ENCODE data around the gene IFNE.

Gene IFNE

GRCh38 chr9:21482213-21482612 is at the start of gene IFNE:
Gene IFNE (minus strand): TSS chr9:21482313. CDS start chr9:21481694, 619 bp downstream.
- DNase-seq (ENCODE audit: low read depth in 2 of 2) = no peak

GRCh38 chr9:21528123-21528808 is 46.2 kb upstream of the IFNE start:
- no peak for DNase-seq (ENCODE audit: low read depth in 2 of 2)

GRCh38 chr9:21527579-21527978 is 45.5 kb upstream of the IFNE start:
- no peak for DNase-seq (ENCODE audit: low read depth in 2 of 2)

GRCh38 chr9:21525174-21525573 is 43.1 kb upstream of the IFNE start:
- DNase-seq (ENCODE audit: low read depth in 2 of 2) = no peak

GRCh38 chr9:21524099-21524830 is 42.2 kb upstream of the IFNE start:
- no peak for DNase-seq (ENCODE audit: low read depth in 2 of 2)

- no peak for DNase-seq (ENCODE audit: low read depth in 2 of 2)
These were observed 41.2 kb upstream of the IFNE start for GRCh38 chr9:21523021-21524014.

GRCh38 chr9:21522348-21522747 is 40.2 kb upstream of the IFNE start:
- DNase-seq (ENCODE audit: low read depth in 2 of 2) = no peak

- DNase-seq (ENCODE audit: low read depth in 2 of 2) = no peak
These were observed 39.3 kb upstream of the IFNE start for GRCh38 chr9:21521448-21521847.

- no peak for DNase-seq (ENCODE audit: low read depth in 2 of 2)
These were observed 38.6 kb upstream of the IFNE start for GRCh38 chr9:21520501-21521228.

- DNase-seq (ENCODE audit: low read depth in 2 of 2) = no peak
These were observed 37.8 kb upstream of the IFNE start for GRCh38 chr9:21519855-21520434.

GRCh38 chr9:21516796-21517195 is 34.7 kb upstream of the IFNE start:
- DNase-seq (ENCODE audit: low read depth in 2 of 2) = no peak

- DNase-seq (ENCODE audit: low read depth in 2 of 2) = no peak
These were observed 31.3 kb upstream of the IFNE start for GRCh38 chr9:21513431-21513830.

GRCh38 chr9:21510806-21511205 is 28.7 kb upstream of the IFNE start:
- DNase-seq (ENCODE audit: low read depth in 2 of 2) = no peak

- DNase-seq (ENCODE audit: low read depth in 2 of 2) = no peak
These were observed 25.3 kb upstream of the IFNE start for GRCh38 chr9:21507483-21507790.

GRCh38 chr9:21506626-21507482 is 24.7 kb upstream of the IFNE start:
- no peak for DNase-seq (ENCODE audit: low read depth in 2 of 2)

- no peak for DNase-seq (ENCODE audit: low read depth in 2 of 2)
These were observed 23.5 kb upstream of the IFNE start for GRCh38 chr9:21505425-21506179.

- DNase-seq (ENCODE audit: low read depth in 2 of 2) = no peak
These were observed 22.8 kb upstream of the IFNE start for GRCh38 chr9:21504894-21505293.

GRCh38 chr9:21504113-21504512 is 22.0 kb upstream of the IFNE start:
- no peak for DNase-seq (ENCODE audit: low read depth in 2 of 2)

- DNase-seq (ENCODE audit: low read depth in 2 of 2) = no peak
These were observed 20.5 kb upstream of the IFNE start for GRCh38 chr9:21502586-21502985.

GRCh38 chr9:21499912-21500311 is 17.8 kb upstream of the IFNE start:
- DNase-seq (ENCODE audit: low read depth in 2 of 2) = no peak

All from stimulated activated CD8-positive, alpha-beta memory T cell treated with anti-CD3 and anti-CD28 coated beads, Interleukin-2, amount 100 ng/mL, for 48 hours (primary cell).